Retinal pigment epithelial cell (primary cell): Measurements from ENCODE around the gene DIRAS1.
"Not testable (repeated sequence)": the region's sequence is repeated elsewhere in the genome, so short reads cannot be mapped to it uniquely, and the experiment has no call there.

Source experiments
- DNase-seq: peaks from one replicate; pipeline ENCODE4 v3.0.0-alpha.2; 2010; ENCODE audit warnings: low read depth
- H3K4me3 ChIP-seq: 2 replicates; pipeline ENCODE4 v1.5.1; 2011; ENCODE audit warnings: mild to moderate bottlenecking, low read length, control low read depth, moderate library complexity
- TF ChIP-seq, protein P1 (sequence below): conservative IDR thresholded peaks from 2 replicates; pipeline ENCODE4 v1.5.1; 2011; ENCODE audit warnings: low read depth, low read length, control low read depth, inconsistent platforms

DIRAS1 gene

DNA sequence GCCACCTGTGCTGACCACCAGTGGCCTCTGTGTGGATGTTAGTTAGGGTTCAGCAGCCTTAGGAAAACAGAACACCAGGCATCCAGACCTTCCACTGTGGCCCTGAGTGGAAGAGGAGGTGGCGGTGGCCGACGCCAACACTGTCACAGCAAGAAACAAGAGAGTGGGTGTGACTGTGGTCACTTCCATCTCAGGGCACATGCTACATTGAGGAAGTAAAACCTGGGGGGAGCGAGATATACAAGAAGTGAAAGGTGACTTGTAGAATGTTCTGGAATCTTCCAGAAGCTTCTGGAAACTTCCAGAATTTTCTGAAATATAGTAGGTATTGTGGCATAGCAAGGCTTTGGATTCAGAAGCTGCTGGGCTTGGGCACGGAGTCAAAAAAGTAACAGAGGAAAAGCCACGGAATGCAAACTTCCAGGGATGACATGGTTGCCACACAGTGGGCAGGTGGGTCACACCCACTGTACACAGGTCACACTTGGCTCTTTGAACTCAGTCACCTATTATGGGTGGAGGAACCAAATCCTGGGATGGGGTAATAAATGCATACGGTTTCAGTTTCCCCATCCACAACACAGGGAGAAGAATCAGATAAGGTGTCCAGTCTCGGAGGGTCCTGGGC, 43.0 kb downstream of the DIRAS1 start:
- no peak for DNase-seq
- TF ChIP-seq, protein P1, sequence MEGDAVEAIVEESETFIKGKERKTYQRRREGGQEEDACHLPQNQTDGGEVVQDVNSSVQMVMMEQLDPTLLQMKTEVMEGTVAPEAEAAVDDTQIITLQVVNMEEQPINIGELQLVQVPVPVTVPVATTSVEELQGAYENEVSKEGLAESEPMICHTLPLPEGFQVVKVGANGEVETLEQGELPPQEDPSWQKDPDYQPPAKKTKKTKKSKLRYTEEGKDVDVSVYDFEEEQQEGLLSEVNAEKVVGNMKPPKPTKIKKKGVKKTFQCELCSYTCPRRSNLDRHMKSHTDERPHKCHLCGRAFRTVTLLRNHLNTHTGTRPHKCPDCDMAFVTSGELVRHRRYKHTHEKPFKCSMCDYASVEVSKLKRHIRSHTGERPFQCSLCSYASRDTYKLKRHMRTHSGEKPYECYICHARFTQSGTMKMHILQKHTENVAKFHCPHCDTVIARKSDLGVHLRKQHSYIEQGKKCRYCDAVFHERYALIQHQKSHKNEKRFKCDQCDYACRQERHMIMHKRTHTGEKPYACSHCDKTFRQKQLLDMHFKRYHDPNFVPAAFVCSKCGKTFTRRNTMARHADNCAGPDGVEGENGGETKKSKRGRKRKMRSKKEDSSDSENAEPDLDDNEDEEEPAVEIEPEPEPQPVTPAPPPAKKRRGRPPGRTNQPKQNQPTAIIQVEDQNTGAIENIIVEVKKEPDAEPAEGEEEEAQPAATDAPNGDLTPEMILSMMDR, result no peak
- H3K4me3 ChIP-seq, result no peak overlapping the region

DNA sequence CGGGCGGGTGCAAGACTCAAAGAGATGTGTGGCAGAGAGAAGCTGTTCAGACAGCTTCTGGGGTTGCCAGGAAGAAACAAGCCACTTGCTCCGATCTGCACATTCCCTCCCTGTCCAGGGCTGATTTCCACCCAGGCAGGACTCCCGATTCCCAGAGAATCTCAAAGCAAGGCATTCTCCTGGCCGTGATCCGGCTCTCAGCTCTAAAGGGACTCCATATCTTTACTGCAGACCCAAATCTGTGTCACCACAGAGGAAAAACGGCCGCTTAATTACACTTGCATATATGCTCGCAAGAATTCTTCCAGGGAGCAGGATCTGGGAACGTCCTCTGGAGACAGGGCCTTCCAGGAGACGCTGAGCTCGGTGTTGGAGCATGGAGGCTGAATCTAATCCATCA, 44.3 kb downstream of the DIRAS1 start:
- no peak for DNase-seq
- TF ChIP-seq, protein P1, result no peak

DNA sequence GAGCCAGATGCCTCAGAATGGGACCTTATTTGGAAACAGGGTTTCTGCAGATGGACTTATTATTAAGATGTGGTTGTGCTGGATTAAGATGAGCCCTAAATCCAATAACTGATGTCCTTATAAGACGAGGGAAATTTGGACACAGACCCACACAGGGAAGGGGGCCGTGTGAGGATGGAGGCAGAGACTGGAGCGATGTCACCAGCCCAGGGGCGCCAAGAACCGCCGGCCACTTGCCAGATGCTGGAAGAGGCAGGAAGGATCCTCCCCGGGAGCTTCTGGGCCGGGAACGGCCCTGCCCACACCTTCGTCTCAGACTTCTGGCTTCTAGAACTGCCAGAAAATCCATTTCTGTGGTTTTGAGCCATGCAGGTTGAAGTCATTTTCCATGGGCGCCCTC, 45.3 kb downstream of the DIRAS1 start:
- no peak overlapping the region for H3K4me3 ChIP-seq

More for the DNA sequence above, 44.3 kb downstream of the DIRAS1 start:
- H3K4me3 ChIP-seq, result no peak overlapping the region

DNA sequence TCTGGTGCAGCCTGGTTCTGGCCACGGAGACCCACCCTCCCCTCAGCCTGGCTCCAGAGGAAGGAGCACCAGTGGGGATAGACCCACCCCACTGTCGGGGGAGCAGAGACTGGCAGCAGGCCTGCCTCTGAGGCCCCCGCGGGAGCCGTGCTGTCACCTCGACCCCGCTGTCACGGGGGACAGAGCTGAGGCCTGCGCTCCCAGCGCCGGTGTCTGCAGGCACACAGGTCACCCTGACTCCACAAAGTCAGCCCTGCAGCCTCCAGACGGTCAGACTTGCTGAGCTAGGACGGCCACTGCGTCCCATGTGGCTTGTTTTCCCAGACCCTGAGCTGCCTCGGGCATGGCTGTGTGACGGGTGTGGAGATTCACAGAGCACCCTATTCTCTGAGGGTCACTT, 51.0 kb downstream of the DIRAS1 start:
- TF ChIP-seq, protein P1, result no peak
- no peak overlapping the region for H3K4me3 ChIP-seq
- no peak for DNase-seq

More for the DNA sequence above, 45.3 kb downstream of the DIRAS1 start:
- TF ChIP-seq, protein P1, result no peak
- DNase-seq, result no peak

DNA sequence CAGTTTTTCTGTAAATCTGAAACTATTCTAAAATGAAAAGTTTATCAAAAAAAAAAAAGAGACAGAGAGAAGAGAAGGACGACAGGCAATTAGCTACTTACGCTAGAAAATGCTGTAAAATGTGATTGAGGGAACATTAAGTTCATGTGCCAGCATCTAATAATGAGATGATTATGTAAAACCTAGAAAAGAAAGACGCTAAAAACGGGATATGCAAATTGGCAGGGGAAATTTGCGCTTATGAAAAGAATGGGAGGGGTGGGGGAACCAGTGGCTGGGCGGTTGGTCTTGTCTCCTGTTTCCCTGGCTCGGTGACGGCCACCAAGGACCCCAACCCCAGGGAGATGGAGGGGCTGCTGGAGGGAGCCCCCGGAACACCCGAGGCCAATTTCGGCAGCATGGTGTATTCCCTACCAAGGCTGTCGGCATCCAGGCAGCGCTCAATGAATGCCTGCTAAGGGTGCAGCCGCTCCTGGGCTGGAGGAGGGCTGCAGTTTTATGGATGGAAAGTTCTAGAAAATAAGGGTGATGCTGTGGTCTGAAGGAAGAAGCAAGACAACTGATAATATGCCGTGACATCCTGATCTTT, 52.9 kb downstream of the DIRAS1 start:
- TF ChIP-seq, protein P1, result no peak
- H3K4me3 ChIP-seq, result no peak overlapping the region
- DNase-seq, result no peak

DNA sequence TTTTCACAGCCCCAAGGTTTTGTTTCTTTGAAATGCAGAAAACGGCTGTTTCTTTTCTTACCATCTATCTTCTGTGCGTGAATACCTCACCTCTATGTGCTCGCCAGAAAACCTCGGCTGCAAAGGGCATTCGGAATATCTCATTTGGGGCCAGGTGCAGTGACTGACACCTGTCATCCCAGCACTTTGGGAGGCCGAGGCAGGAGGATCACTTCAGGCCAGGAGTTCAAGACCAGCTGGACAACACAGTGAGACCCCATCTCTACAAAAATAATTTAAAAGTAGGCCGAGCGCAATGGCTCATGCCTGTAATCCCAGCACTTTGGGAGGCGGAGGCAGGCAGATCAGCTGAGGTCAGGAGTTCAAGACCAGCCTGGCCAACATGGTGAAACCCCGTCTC, 53.8 kb downstream of the DIRAS1 start:
- not testable (repeated sequence) for DNase-seq, H3K4me3 ChIP-seq

DNA sequence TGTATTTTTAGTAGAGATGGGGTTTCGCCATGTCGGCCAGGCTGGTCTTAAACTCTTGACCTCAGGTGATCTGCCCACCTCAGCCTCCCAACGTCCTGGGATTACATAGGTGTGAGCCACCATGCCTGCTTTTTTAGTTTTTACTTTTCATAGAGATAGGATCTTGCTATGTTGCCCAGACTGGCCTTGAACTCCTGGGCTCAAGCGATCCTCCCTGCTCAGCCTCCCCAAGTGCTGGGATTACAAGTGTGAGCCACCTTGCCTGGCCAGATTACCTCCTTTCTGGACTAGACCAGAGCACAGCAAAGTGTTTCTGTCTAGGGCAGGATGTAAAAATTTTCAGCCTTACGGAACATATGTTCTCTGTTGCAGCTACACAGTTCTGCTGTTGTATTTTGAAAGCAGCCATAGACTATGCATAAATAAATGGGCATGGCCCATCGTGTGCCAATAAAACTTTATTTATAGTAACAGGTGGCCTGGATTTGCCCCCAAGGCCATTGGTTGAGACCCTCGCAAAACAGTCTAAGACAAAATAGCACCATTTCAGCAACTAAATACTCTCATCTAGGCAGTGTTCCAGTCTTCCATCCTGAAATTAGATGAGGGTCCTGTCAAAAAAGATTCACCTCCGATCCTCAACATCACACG, 54.7 kb downstream of the DIRAS1 start:
- TF ChIP-seq, protein P1, result no peak
- no peak overlapping the region for H3K4me3 ChIP-seq
- no peak for DNase-seq
